HG03457 (cell line): ENCODE results near the gene TMEM179.

ENCODE experiments used
- ATAC-seq: cut with Tn5 transposase; IDR thresholded peaks from one replicate; pipeline ENCODE4 v1.9.1; 2021; ENCODE audit warnings: moderate number of reproducible peaks; ENCODE audit not compliant: unreplicated experiment

Gene TMEM179

DNA sequence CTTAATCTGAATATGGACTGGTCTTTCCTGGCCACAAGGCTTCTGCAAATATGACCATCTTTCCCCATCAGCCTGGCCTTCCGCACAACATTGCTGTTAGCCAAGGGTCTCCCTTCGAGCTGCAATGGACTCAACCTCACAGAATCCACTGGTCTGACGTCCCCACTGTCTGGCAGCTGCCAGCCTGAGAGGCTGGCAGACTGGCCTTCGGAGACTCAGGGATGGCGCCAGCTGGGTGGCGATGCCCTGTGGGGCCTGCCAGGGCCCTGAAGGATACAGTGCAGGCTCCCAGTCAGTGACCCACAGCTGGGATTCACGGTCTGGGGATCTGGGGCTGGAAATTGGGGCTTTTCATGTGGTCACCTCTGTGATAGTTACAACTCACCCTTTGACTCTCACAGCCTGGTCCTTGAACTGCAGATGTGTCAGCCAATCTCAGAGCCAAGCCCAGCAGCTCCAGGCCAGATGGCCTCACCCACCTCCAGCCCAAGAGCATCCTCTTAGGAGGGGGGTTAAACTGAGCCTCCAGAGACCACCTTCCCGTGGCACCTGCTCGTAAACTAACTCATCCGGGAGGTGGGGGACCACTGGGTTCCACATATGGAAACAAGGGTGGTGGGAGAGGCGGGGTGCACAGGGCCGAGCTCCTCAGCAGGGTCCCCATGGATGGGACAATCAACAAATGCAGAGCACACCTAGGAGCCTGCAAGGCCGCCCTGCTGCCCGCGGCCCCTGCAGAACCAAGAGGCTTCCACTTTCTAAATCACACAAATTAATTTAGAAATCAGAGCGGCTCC, 46.1 kb downstream of the TMEM179 start:
- ATAC-seq: no peak

DNA sequence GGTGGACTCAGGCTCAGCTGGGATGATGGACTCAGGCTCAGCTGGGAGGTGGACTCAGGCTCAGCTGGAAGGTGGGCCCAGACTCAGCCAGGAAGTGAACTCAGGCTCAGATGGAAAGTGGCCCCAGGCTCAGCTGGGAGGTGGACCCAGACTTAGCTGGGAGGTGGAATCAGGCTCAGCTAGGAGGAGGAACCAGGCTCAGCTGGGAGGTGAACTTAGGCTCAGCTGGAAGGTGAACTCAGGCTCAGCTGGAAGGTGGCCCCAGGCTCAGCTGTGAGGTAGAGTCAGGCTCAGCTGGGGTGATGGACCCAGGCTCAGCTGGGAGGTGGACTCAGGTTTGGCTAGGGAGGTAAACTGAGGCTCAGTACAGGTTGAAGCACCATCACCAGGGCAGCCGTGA, 46.8 kb downstream of the TMEM179 start:
- ATAC-seq: no peak

DNA sequence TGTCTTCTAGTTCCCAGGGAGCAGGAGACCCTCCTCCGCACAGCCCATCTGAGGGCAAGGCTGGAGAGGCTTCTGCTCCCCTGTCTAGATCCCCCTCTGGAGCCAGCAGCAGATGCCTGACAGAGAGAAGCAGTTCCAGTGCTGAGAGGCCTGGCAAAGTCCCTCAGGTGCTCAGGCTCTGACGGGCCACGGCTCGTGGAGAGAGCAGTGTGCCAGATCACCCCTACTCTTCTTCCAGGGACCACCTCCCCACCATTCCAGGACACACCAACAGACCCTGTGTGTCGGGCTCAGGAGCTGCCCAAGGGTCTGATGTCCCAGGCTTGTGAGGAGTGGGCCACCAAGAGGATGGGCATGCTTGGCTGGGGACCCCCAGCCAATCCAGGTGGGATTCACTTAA, 47.5 kb downstream of the TMEM179 start:
- no peak for ATAC-seq

GRCh38 chr14:104556256-104557021, 48.1 kb downstream of the TMEM179 start:
- no peak for ATAC-seq

GRCh38 chr14:104555430-104556255, 48.9 kb downstream of the TMEM179 start:
- ATAC-seq: no peak

- ATAC-seq: no peak
Observed at GRCh38 chr14:104554608-104555429, 49.8 kb downstream of the TMEM179 start.

GRCh38 chr14:104554088-104554607, 50.4 kb downstream of the TMEM179 start:
- no peak for ATAC-seq

DNA sequence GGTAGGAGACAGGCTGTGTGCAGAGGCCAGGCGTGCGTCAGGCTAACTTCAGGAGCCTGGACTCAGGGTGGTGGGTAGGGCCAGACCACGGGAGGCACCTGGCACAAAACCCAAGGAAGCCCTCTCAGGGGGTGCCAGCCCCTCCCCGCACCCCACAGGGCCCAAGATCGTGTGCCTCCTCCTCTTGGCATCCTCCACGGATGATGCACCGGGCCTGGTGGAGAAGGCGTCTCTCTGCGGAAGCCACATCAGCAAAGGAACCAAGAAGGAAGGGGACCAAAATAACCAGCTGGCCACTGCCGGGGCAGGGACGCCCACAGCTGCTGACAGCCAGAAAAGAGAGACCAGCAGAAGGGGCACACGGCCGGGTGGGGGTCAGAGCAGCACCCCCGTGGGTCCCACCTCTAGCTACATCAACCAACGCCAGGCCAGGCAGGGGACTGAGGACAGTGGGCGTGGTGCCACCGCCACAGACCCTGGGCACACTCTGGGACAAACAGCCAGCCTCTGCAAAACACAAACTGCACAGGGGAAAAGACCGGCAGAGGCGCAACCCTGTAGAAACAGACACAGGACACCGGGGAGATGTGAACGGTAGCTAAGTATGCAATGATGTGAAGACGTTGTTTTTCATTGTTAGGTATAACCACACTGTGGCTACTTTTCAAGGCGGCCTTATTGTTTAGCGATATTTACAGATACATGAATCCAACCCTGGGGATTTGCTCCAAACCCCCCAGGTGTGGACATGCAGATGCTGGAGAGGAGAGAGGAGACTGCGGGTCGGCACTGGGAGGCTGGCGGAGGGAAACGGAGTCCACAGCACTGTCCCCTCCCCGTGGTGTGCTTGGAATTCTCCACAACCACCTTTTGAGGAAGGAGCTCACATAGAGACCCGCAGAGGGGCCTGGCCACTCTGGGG, 51.1 kb downstream of the TMEM179 start:
- no peak for ATAC-seq

GRCh38 chr14:104552738-104553125, 51.8 kb downstream of the TMEM179 start:
- ATAC-seq: no peak

GRCh38 chr14:104551851-104552737, 52.5 kb downstream of the TMEM179 start:
- ATAC-seq: no peak

GRCh38 chr14:104550861-104551728, 53.5 kb downstream of the TMEM179 start:
- no peak for ATAC-seq

GRCh38 chr14:104550340-104550860, 54.2 kb downstream of the TMEM179 start:
- no peak for ATAC-seq

DNA sequence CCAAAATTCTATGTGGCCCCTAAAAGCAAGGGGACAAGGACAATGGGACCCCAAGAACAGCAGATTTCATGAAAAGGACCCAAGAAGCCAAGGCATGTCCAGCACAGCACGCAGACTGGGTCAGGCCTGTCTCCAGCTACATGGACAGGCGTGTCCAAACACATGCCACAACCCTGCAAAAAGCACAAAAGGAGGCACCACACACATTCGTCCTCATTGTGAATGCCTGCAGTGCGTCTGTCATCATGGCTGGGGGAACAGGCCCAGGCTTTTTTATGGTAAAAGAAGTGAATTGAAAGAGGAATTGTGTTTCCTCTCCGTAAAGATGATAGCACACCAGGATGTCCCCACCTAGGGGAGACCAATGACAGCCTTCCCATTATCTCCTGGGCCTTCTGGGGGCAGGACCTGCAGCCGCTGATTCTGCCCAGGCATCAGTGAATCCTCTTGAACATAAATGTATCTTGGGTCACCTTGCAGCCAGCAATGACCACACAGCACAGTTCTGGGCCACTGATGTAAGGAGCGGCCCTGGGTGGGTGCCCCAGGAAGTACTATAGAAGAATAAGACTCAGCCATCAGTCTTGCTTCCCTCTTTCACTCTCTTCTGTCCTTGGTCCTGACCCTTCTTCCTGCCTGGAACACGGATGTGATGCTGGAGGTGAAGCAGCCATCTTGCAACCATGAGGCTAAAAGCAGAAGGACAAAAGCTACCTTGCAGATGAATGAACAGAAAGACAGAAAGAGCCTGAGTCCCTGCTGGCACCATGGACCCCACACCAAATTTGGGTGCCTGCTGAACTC, 54.8 kb downstream of the TMEM179 start:
- ATAC-seq: no peak

DNA sequence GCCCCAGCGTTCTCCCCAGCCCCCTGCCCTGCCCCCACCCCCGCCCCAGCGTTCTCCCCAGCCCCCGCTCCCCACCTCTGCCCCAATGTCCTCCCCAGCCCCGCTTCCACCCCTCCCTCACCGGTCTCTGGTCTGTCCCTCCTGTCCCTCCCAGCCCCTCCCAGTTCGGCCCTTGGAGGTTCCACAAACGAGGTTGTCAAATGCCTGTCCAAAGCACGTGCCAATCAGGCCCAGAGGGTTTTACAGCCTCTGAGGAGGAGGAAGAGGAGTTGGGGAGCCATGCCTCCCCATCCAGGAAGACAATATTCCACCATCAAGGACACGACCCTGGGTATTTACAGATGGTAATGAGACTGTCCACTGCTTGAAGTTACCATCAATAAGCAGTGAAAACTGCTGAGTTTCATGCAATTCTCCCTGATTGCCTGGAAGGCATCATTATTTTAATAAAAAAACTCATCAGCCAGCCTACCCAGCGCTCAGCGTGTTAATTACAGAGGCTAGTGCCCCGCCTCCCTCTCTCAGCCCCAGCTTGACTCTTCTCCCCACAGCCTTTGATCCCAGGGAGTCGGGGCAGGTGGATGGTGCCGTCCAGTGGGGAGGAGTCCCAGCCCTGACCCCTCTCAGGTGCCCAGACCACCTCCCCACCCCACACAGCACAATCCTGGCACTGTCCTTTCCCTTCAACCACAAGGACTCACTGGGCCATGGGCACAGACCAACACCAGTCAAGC, 55.6 kb downstream of the TMEM179 start:
- ATAC-seq: no peak

GRCh38 chr14:104547998-104548700, 56.4 kb downstream of the TMEM179 start:
- no peak for ATAC-seq
